ENCODE data around the gene FAM43A.

DNA sequence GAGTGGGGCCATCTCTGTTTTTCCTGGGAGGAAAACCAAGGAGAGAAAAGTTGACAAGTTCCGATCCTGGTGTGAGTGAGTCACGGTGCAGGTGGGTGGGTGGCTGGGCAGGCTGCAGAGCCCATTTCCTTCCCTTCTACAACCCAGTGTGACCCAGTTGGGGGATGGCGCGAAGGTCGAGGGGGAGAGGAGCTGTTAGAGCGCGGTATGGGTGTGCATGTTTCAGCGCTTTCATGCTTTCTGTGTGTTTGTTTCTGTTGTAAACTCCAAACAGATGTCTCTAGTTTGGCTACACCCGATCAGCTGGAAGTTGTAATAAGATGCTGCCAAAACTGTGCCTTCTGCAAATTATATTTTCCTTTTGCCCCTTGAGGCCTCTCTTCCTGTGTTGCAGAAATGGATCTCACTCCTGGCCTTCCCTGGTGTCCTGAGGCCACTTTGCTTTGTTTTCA lies 3.8 kb downstream of the FAM43A start:
- TF ChIP-seq EP300 (IDR thresholded peaks at IDR 0.05; ENCODE audit: borderline replicate concordance in 1 of 2, control insufficient read depth in 1 of 2, low read depth in 2 of 2, low read length in 2 of 2) = no peak
- no peak for TF ChIP-seq EZH2 (IDR thresholded peaks at IDR 0.05; ENCODE audit: borderline replicate concordance, control insufficient read depth, low read depth, low read length)
- TF ChIP-seq, protein P1, sequence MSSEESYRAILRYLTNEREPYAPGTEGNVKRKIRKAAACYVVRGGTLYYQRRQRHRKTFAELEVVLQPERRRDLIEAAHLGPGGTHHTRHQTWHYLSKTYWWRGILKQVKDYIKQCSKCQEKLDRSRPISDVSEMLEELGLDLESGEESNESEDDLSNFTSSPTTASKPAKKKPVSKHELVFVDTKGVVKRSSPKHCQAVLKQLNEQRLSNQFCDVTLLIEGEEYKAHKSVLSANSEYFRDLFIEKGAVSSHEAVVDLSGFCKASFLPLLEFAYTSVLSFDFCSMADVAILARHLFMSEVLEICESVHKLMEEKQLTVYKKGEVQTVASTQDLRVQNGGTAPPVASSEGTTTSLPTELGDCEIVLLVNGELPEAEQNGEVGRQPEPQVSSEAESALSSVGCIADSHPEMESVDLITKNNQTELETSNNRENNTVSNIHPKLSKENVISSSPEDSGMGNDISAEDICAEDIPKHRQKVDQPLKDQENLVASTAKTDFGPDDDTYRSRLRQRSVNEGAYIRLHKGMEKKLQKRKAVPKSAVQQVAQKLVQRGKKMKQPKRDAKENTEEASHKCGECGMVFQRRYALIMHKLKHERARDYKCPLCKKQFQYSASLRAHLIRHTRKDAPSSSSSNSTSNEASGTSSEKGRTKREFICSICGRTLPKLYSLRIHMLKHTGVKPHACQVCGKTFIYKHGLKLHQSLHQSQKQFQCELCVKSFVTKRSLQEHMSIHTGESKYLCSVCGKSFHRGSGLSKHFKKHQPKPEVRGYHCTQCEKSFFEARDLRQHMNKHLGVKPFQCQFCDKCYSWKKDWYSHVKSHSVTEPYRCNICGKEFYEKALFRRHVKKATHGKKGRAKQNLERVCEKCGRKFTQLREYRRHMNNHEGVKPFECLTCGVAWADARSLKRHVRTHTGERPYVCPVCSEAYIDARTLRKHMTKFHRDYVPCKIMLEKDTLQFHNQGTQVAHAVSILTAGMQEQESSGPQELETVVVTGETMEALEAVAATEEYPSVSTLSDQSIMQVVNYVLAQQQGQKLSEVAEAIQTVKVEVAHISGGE (CRISPR knock-in tag; IDR thresholded peaks at IDR 0.05) = no peak
- no peak for TF ChIP-seq FOXM1 (IDR thresholded peaks at IDR 0.05; ENCODE audit: low read depth, low read length)
- no peak for TF ChIP-seq SMAD1 (IDR thresholded peaks at IDR 0.05; ENCODE audit: low read depth, partially characterized antibody)
- no peak for TF ChIP-seq ZBTB40 (IDR thresholded peaks at IDR 0.05; ENCODE audit: borderline replicate concordance)
- TF ChIP-seq RB1 (IDR thresholded peaks at IDR 0.05; ENCODE audit: borderline replicate concordance) = no peak
- TF ChIP-seq FOS (IDR thresholded peaks at IDR 0.05; ENCODE audit: borderline replicate concordance, extremely low read depth, insufficient read length) = no peak
- TF ChIP-seq, protein P2, sequence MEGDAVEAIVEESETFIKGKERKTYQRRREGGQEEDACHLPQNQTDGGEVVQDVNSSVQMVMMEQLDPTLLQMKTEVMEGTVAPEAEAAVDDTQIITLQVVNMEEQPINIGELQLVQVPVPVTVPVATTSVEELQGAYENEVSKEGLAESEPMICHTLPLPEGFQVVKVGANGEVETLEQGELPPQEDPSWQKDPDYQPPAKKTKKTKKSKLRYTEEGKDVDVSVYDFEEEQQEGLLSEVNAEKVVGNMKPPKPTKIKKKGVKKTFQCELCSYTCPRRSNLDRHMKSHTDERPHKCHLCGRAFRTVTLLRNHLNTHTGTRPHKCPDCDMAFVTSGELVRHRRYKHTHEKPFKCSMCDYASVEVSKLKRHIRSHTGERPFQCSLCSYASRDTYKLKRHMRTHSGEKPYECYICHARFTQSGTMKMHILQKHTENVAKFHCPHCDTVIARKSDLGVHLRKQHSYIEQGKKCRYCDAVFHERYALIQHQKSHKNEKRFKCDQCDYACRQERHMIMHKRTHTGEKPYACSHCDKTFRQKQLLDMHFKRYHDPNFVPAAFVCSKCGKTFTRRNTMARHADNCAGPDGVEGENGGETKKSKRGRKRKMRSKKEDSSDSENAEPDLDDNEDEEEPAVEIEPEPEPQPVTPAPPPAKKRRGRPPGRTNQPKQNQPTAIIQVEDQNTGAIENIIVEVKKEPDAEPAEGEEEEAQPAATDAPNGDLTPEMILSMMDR (IDR thresholded peaks at IDR 0.05 in 2 of 3, conservative IDR thresholded peaks at IDR 0.05 in 1 of 3; ENCODE audit: control insufficient read depth in 2 of 3, extremely low read depth in 1 of 3, insufficient read depth in 1 of 3, low read depth in 3 of 3, low read length in 3 of 3) = no peak

Measured in GM12878 (cell line).